RWPE1 (cell line): ENCODE data around the gene FASN.

Experiments used
- CTCF ChIA-PET: fragments of 350-600 bp; sonication (Branson Sonifier 250); formaldehyde crosslinking; extraction: SDS; loops from one replicate; lab custom pipeline; 2021; lab: Yijun Ruan, JAX
- POLR2A ChIA-PET: fragments of 400-600 bp; formaldehyde crosslinking; extraction: SDS; loops from one replicate; lab custom pipeline; 2020; ENCODE audit warnings: antibody characterized with exemption; ENCODE audit not compliant: low non-redundant PET; lab: Yijun Ruan, JAX
- DNase-seq: peaks from one replicate; pipeline ENCODE4 v3.0.0; 2012; ENCODE audit warnings: low spot score
- H3K27ac ChIP-seq: fragments of 450-650 bp; 2 replicates; pipeline ENCODE4 v1.5.1; 2017
- CTCF ChIP-seq: fragments of 450-650 bp; conservative IDR thresholded peaks from 2 replicates; pipeline ENCODE4 v1.5.1; 2017; ENCODE audit warnings: low read depth, mild to moderate bottlenecking

Gene FASN

GRCh38 chr17:82049106-82049505 lies 48.9 kb downstream of the FASN start:
- CTCF ChIA-PET: interaction anchor here (1.0 to 2.3 kb wide), 2 partner anchors 19 to 90 kb away, joined by 4 to 8 read pairs; no protein-coding TSS in a partner anchor
- no peak for TF ChIP-seq CTCF
- no peak for DNase-seq
- peak overlapping the region; percentile 79 for H3K27ac ChIP-seq
- POLR2A ChIA-PET: interaction anchor here (0.6 kb wide), 1 partner anchor 10 kb away, joined by 3 read pairs; no protein-coding TSS in a partner anchor

- POLR2A ChIA-PET: no interaction called here
- peak overlapping the region; percentile 79 for H3K27ac ChIP-seq
- no peak for TF ChIP-seq CTCF
- CTCF ChIA-PET: no interaction called here
- no peak for DNase-seq
Measured at GRCh38 chr17:82048571-82048971, 49.5 kb downstream of the FASN start.

- no peak for TF ChIP-seq CTCF
- POLR2A ChIA-PET: no interaction called here
- peak overlapping the region; percentile 79 for H3K27ac ChIP-seq
- CTCF ChIA-PET: interaction anchor here (0.6 kb wide), 1 partner anchor 33 kb away, joined by 3 read pairs; no protein-coding TSS in a partner anchor
- no peak for DNase-seq
Measured at GRCh38 chr17:82047914-82048570, 50.0 kb downstream of the FASN start.

- no peak for TF ChIP-seq CTCF
- no peak for DNase-seq
- ChIA-PET POLR2A (no interaction called here), CTCF (no interaction called here)
- H3K27ac ChIP-seq: peak overlapping the region; percentile 79
Measured at GRCh38 chr17:82047379-82047778, 50.7 kb downstream of the FASN start.

GRCh38 chr17:82046903-82047302 lies 51.1 kb downstream of the FASN start:
- peak overlapping the region; percentile 79 for H3K27ac ChIP-seq
- CTCF ChIA-PET: no interaction called here
- POLR2A ChIA-PET: no interaction called here
- DNase-seq: no peak
- TF ChIP-seq CTCF: no peak

- ChIA-PET POLR2A (no interaction called here), CTCF (interaction anchor here (0.7 kb wide), 1 partner anchor 287 kb away, joined by 3 read pairs; no protein-coding TSS in a partner anchor)
- no peak for DNase-seq
- peak overlapping the region; percentile 79 for H3K27ac ChIP-seq
- TF ChIP-seq CTCF: no peak
Measured at GRCh38 chr17:82045936-82046484, 52.0 kb downstream of the FASN start.
